BE2C (cell line): ENCODE measurements around the gene RGL4.

Experiments
- DNase-seq: peaks from one replicate; pipeline ENCODE4 v3.0.0-alpha.2; 2020
- H3K27me3 ChIP-seq: fragments of 250-450 bp; sonication (Bioruptor Pico); 2 replicates; pipeline ENCODE4 v1.5.1; 2020; ENCODE audit warnings: mild to moderate bottlenecking
- H3K36me3 ChIP-seq: fragments of 250-450 bp; sonication (Bioruptor Pico); 2 replicates; pipeline ENCODE4 v1.5.1; 2020; ENCODE audit warnings: mild to moderate bottlenecking
- H3K4me1 ChIP-seq: fragments of 250-450 bp; sonication (Bioruptor Pico); 2 replicates; pipeline ENCODE4 v1.5.1; 2020
- H3K4me3 ChIP-seq: 2 replicates; pipeline ENCODE4 v1.5.1; 2011; ENCODE audit warnings: low read depth, low read length
- H3K9me3 ChIP-seq: fragments of 250-450 bp; sonication (Bioruptor Pico); 2 replicates; pipeline ENCODE4 v1.5.1; 2020
- CTCF ChIP-seq: IDR thresholded peaks from 2 replicates; pipeline ENCODE4 v1.5.1; 2012; ENCODE audit warnings: mild to moderate bottlenecking, low read depth, low read length

Gene RGL4

DNA sequence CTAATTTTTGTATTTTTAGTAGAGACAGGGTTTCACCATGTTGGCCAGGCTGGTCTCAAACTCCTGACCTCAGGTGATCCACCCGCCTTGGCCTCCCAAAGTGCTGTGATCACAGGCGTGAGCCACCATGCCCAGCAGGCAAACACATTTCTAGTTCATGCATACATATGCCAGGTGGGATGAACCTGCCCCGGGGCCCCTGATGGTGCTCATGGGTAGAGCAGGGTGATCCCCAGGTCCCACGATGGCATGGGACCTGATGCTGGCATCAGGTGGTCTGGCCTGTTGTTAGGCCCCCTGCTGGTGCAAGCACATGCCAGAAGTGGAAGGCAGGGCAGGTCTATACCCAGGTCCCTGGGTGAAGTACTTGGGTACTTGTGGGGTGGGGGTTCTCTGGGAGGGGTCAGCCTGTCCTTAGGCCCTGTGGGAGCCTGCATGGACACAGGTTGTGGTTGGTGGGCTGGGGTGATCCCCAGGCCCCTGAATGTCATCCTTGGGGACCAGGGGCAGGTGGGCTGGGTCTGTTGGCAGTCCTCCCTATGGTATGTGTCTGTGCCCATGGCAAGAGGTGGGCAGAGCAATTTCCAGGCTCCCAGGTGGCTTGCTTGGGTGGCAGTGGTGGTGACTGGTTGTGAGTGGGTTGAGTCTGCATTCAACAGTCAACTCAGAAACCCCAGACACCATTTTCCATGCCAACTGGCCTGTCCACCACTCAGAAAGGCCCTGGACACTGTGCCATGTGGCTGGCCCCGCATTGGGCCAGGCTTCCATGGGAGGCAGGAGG lies 9.6 kb upstream of the RGL4 start:
- H3K4me1 ChIP-seq, result no peaks in the 10 kb centered on the region
- no peak; the same call in 1 of the 2 replicates for TF ChIP-seq CTCF
- no peaks in the 10 kb centered on the region for H3K9me3 ChIP-seq
- H3K4me3 ChIP-seq, result no peak overlapping the region
- peaks cover 9% of the 10 kb centered on the region; the same call in 1 of the 2 replicates for H3K36me3 ChIP-seq
- no peak for DNase-seq
- no peaks in the 10 kb centered on the region for H3K27me3 ChIP-seq

DNA sequence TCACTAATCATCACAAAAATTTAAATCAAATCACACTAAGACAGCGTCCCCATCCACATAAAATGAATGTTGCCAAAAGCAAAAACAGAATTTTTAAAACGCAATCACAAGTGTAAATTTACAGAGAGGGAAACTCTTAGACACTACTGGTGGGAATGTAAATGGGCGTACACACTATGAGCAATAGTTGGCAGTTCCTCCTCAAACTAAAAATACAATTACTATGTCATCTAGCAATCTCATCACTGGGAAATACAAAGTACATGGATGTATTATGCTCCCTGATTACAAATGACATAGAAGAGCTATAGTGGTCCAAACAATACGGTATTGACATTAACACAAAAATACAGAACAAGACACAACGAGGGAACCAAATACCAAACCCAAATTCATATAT lies 8.7 kb upstream of the RGL4 start:
- TF ChIP-seq CTCF, result no peak
- no peaks in the 10 kb centered on the region for H3K9me3 ChIP-seq
- H3K27me3 ChIP-seq, result no peaks in the 10 kb centered on the region
- no peak for DNase-seq
- no peaks in the 10 kb centered on the region for H3K4me1 ChIP-seq
- H3K36me3 ChIP-seq, result peaks cover 9% of the 10 kb centered on the region; the same call in 1 of the 2 replicates
- H3K4me3 ChIP-seq, result no peak overlapping the region

- no peaks in the 10 kb centered on the region for H3K9me3 ChIP-seq
These were observed 7.9 kb upstream of the RGL4 start for GRCh38 chr22:23682827-23683355.

GRCh38 chr22:23683545-23683944 lies 7.3 kb upstream of the RGL4 start:
- H3K9me3 ChIP-seq, result no peaks in the 10 kb centered on the region
- no peak for DNase-seq
- no peak overlapping the region for H3K4me3 ChIP-seq
- H3K36me3 ChIP-seq, result peaks cover 9% of the 10 kb centered on the region; the same call in 1 of the 2 replicates
- no peaks in the 10 kb centered on the region for H3K4me1 ChIP-seq
- no peaks in the 10 kb centered on the region for H3K27me3 ChIP-seq
- no peak for TF ChIP-seq CTCF

More at GRCh38 chr22:23682827-23683355, 7.9 kb upstream of the RGL4 start:
- Histone ChIP-seq H3K27me3 (no peaks in the 10 kb centered on the region), H3K4me1 (no peaks in the 10 kb centered on the region), H3K36me3 (peaks cover 9% of the 10 kb centered on the region; the same call in 1 of the 2 replicates), H3K4me3 (no peak overlapping the region)
- no peak for TF ChIP-seq CTCF
- DNase-seq, result no peak

DNA sequence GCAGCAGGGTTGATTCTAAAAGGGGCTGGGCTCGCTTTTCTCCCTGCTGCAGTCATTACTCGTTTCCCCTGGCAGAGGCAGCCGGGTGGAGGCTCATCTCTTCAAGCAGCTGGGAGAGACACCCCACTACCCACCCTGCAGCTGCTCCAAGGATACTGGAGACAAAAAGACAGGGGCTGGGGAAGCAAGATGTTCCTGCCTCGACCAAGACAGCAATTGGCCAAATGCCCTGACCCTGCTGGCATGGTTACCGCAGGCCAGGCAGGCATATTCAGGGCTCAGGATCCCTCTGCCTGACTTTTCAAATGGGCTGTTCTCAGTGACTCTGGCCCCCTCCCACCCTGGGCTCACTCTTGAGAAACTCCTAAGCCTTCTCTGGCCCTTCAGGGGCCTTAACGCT lies 6.8 kb upstream of the RGL4 start:
- DNase-seq, result no peak
- peaks cover 9% of the 10 kb centered on the region; the same call in 1 of the 2 replicates for H3K36me3 ChIP-seq
- no peaks in the 10 kb centered on the region for H3K4me1 ChIP-seq
- H3K4me3 ChIP-seq, result no peak overlapping the region
- H3K9me3 ChIP-seq, result no peaks in the 10 kb centered on the region
- no peaks in the 10 kb centered on the region for H3K27me3 ChIP-seq
- TF ChIP-seq CTCF, result no peak

GRCh38 chr22:23684561-23685031 lies 6.2 kb upstream of the RGL4 start:
- H3K4me1 ChIP-seq, result no peaks in the 10 kb centered on the region
- no peak overlapping the region for H3K4me3 ChIP-seq
- DNase-seq, result no peak
- no peak for TF ChIP-seq CTCF
- H3K27me3 ChIP-seq, result no peaks in the 10 kb centered on the region
- no peaks in the 10 kb centered on the region for H3K9me3 ChIP-seq
- peaks cover 9% of the 10 kb centered on the region; the same call in 1 of the 2 replicates for H3K36me3 ChIP-seq
